ENCODE data around the gene P2RX6.

The P2RX6 gene

DNA sequence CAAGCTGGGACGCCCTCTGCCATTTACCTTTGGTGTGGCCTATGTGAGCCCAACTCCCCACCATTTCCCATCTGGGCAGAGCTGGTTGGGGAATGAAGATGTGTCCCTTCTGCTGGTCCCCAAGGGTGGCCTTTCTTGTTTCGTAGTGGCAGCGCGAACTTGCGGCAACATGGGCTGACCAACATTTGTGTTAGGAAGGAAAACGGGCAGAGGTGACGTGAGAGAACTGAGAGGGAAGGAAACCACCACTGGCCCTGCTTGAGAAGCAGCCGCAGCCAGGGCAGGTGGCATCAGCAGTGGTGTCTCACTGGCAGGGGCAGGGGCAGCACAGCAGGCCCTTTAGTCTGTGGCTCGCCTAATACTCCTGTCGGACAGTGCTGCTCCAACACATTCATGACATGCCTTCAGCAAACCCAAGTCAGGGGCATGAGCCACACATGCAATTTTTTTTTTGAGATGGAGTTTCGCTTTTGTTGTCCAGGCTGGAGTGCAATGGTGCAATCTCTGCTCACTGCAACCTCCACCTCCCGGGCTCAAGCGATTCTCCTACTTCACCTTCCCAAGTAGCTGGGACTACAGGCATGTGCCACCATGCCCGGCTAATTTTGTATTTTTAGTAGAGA lies 60.7 kb downstream of the P2RX6 start:
- no peak for DNase-seq (ENCODE audit: low read depth in 2 of 2)

GRCh38 chr22:21076912-21077625 lies 62.1 kb downstream of the P2RX6 start:
- DNase-seq (ENCODE audit: low read depth in 2 of 2) = no peak
